PFSK-1 (cell line): ENCODE results near the gene HPN.

Experiments used
- FOXP2 ChIP-seq: optimal IDR thresholded peaks from 2 replicates; pipeline ENCODE3; 2011; ENCODE audit warnings: borderline replicate concordance, control low read depth, inconsistent platforms; ENCODE audit not compliant: insufficient read depth; ENCODE audit errors: extremely low read length, extremely low read depth
- POLR2AphosphoS5 ChIP-seq: IDR thresholded peaks from 2 replicates; pipeline ENCODE4 v1.6.1; 2012; ENCODE audit warnings: low read depth, mild to moderate bottlenecking, control low read depth, low read length, moderate library complexity
- REST ChIP-seq, 2 experiments: IDR thresholded peaks; 2 replicates each; pipeline versions ENCODE4 v1.6.1 to v1.8.0; 2011 to 2012; ENCODE audit warnings: low read depth in 2 of 2, low read length in 2 of 2, control low read depth in 1 of 2, inconsistent platforms in 1 of 2, mild to moderate bottlenecking in 1 of 2, moderate library complexity in 1 of 2; ENCODE audit not compliant: insufficient read depth in 1 of 2
- SIN3A ChIP-seq: IDR thresholded peaks from 2 replicates; pipeline ENCODE4 v1.6.1; 2012; ENCODE audit warnings: mild to moderate bottlenecking, low read length, moderate library complexity, borderline replicate concordance; ENCODE audit not compliant: insufficient read depth
- TAF1 ChIP-seq: IDR thresholded peaks from 2 replicates; pipeline ENCODE4 v1.6.1; 2012; ENCODE audit warnings: low read length, control low read depth, borderline replicate concordance; ENCODE audit not compliant: insufficient read depth

GRCh38 chr19:35066121-35066520, 24.6 kb downstream of the HPN start:
- TF ChIP-seq REST (IDR thresholded peaks at IDR 0.05; ENCODE audit: insufficient read depth in 1 of 2, low read depth in 2 of 2, low read length in 2 of 2) (no peak), POLR2AphosphoS5 (no peak), TAF1 (no peak), SIN3A (no peak), FOXP2 (no peak)
